NB4 (cell line): ENCODE data around the gene ENAM.
A peak's percentile ranks its signal among the peaks of the same experiment; 100 is the strongest.
"Not testable (repeated sequence)": the region's sequence is repeated elsewhere in the genome, so short reads cannot be mapped to it uniquely, and the experiment has no call there.

Experiments used
- DNase-seq: peaks from one replicate; pipeline ENCODE4 v3.0.0; 2010; ENCODE audit warnings: low read depth
- H3K4me3 ChIP-seq: one replicate; pipeline ENCODE4 v1.5.1; 2011; ENCODE audit warnings: mild to moderate bottlenecking, low read depth, low read length, moderate library complexity
- MYC ChIP-seq: IDR thresholded peaks from 2 replicates; pipeline ENCODE4 v1.6.1; 2011; ENCODE audit warnings: low read depth, low read length
- POLR2A ChIP-seq: IDR thresholded peaks from 2 replicates; pipeline ENCODE4 v1.6.1; 2011; ENCODE audit warnings: mild to moderate bottlenecking; ENCODE audit not compliant: insufficient read length; ENCODE audit errors: extremely low read depth
- TF ChIP-seq, protein P1 (sequence below): IDR thresholded peaks from 2 replicates; pipeline ENCODE4 v1.6.1; 2011; ENCODE audit warnings: low read depth, low read length
- TF ChIP-seq, protein P2 (sequence below): IDR thresholded peaks from one replicate; pipeline ENCODE4 v1.5.1; 2012; ENCODE audit warnings: low read depth, low read length

The ENAM gene

DNA sequence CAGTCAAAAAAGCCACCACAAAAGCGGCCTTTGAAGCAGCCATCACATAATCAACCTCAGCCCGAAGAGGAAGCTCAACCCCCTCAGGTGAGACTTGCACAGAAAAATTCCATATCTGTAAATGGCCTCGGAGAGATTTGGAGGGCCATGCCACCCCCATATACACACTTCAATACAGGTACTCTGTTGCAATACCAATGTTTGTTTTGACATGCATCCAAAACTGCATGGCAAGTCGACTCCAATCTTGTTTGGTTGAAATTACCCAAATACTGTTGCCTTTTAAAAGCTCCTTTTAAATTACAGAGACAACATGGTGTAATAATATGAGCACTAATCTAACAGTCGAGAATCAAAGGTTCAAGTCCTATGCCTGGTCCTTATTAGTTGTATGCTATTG lies 5.9 kb downstream of the ENAM start:
- H3K4me3 ChIP-seq: no peak overlapping the region
- TF ChIP-seq, protein P1, sequence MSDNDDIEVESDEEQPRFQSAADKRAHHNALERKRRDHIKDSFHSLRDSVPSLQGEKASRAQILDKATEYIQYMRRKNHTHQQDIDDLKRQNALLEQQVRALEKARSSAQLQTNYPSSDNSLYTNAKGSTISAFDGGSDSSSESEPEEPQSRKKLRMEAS: no peak
- TF ChIP-seq POLR2A (no peak), MYC (no peak)
- TF ChIP-seq, protein P2, sequence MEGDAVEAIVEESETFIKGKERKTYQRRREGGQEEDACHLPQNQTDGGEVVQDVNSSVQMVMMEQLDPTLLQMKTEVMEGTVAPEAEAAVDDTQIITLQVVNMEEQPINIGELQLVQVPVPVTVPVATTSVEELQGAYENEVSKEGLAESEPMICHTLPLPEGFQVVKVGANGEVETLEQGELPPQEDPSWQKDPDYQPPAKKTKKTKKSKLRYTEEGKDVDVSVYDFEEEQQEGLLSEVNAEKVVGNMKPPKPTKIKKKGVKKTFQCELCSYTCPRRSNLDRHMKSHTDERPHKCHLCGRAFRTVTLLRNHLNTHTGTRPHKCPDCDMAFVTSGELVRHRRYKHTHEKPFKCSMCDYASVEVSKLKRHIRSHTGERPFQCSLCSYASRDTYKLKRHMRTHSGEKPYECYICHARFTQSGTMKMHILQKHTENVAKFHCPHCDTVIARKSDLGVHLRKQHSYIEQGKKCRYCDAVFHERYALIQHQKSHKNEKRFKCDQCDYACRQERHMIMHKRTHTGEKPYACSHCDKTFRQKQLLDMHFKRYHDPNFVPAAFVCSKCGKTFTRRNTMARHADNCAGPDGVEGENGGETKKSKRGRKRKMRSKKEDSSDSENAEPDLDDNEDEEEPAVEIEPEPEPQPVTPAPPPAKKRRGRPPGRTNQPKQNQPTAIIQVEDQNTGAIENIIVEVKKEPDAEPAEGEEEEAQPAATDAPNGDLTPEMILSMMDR: no peak
- no peak for DNase-seq

DNA sequence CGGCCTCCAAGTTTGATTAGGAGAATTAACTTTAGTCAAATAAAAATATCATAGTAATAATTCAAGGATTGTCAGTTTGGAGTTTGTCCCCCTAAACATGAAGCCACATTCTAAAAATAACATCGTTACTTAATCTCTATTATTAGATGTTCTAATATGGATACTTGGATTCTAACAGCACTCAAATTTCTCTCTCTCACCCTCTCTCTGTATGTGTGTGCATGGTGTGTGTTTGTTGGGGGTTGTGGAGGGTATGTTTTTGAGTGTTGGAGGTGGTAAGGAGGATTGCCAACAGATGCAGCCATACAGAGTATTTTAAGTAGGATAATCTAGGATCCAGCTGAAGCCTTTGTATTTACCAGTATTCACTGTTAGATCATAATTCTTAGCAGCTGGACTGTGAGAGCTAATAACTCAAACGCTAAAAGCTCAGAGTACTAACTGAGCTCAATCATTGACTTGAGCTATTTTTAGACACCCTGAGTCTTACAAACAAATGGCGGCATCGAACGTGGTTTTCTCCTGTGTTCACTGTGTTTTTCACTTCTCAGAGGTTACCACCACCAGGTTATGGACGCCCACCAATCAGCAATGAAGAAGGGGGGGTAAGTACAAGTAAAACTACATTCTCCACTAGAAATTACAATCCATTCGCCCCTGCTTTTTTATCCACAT lies 8.8 kb downstream of the ENAM start:
- TF ChIP-seq, protein P2: no peak
- TF ChIP-seq, protein P1: no peak
- TF ChIP-seq MYC (no peak), POLR2A (no peak)

DNA sequence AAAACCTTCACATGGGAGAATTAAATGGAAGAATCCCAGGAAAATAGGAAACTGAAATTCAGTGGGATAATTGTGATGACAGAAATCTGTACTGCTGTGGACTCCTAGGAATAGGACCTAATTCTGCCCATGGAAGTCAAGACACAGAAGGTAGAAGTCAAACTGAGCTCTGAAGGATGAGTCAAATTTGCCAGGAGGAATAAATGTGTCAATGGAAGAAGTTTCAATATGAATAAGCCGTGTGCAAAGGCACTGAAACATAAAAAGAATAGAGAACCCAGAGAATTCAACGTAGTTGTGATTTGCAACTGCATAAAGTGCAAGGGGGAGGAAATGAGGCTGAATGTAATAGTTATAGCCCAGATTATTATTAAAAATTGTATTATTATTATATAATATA lies 11.6 kb downstream of the ENAM start:
- TF ChIP-seq, protein P2: no peak
- TF ChIP-seq, protein P1: no peak
- no peak for TF ChIP-seq MYC
- DNase-seq: no peak
- no peak overlapping the region for H3K4me3 ChIP-seq

More for the DNA sequence above, 8.8 kb downstream of the ENAM start:
- DNase-seq: no peak
- H3K4me3 ChIP-seq: no peak overlapping the region

DNA sequence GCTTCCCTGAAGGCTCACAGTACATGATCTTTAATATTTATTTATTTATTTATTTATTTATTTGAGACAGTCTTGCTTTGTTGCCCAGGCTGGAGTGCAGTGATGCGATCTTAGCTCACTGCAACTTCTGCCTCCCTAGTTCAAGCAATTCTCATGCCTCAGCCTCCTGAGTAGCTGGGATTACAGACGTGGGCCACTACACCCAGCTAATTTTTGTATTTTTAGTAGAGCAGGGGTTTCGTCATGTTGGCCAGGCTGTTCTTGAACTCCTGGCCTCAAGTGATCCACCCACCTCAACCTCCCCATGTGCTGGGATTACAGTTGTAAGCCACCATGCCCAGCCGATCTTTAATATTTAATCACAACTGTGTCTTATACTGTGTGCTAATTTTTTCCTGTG lies 22.2 kb downstream of the ENAM start:
- H3K4me3 ChIP-seq, DNase-seq: not testable (repeated sequence)

DNA sequence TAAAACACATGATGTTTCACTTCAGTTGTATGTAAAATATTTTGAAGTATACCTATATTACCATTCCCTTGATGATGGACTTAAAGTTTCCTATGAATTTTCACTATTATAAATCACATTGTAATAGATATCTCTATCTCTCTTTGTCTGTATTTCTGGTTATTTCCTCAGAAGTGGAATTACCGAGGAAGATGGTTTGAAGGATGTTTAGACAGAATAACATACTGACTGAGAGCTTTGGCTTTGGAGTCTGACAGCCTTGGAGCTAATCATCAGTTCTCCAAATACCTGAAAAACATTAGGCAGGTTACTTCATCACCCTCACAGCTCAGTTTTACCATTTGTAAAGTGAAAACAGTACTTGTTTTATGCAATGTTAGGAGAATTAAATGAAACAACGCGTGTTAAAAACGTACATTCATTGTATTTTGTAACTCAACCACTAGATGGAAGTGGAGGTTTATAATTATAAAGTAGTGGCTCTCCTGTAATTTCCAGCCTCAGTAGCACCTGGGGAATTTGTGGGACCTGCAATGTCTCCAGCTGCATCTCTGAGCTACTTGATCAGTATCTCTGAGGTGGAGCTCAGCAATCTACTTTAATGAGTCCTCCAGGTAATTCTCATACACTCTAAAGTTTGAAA lies 23.4 kb downstream of the ENAM start:
- no peak overlapping the region for H3K4me3 ChIP-seq
- peak; percentile 45 for DNase-seq
- TF ChIP-seq, protein P1: no peak
- TF ChIP-seq, protein P2: no peak

DNA sequence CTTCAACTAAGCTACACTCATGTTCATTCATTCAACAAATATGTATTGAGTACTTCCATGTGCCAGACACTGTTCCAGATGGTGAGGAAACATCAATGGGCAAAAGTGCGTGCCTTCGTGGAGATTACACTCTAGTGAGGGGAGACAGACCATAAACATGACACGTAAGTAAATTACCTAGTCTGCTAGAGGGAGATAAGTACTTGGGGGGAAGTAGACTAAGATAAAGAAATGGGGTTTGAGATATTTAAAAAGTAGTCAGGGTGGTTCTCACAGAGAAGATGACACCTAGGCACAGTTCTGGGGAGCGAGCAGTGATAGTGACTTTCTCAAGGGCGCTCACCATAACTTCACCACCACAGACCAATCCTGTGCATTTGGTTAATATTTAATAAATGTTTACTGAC lies 26.1 kb downstream of the ENAM start:
- TF ChIP-seq, protein P2: no peak
- no peak for TF ChIP-seq POLR2A
- TF ChIP-seq, protein P1: no peak
- TF ChIP-seq MYC: no peak
- DNase-seq: no peak
- H3K4me3 ChIP-seq: no peak overlapping the region
